Thyroid gland (tissue), 4 donors: Measurements from ENCODE around the gene SOCS3. TPM values are rescaled to one million over a fixed set of nuclear protein-coding genes. Genes with fewer than 3 reads are reported as not detected.
A peak's percentile ranks its signal among the peaks of the same experiment; 100 is the strongest.

ENCODE experiments used
- DNase-seq, 2 donors: peaks; one replicate each; pipeline ENCODE4 v3.0.0-alpha.2; 2019
- H3K27ac ChIP-seq, 3 donors: fragments of 200-600 bp; sonication (generic); 1 replicate in 2 of 3; 2 replicates in 1 of 3; pipeline ENCODE4 v1.5.1; 2016 to 2019; ENCODE audit warnings: mild to moderate bottlenecking in 1 of 3, moderate library complexity in 1 of 3
- H3K27me3 ChIP-seq: fragments of 200-600 bp; sonication (generic); one replicate; pipeline ENCODE4 v1.5.1; 2019
- H3K36me3 ChIP-seq, 2 donors: fragments of 200-600 bp; sonication (generic); one replicate each; pipeline ENCODE4 v1.5.1; 2016 to 2019
- H3K4me1 ChIP-seq, 2 donors: fragments of 200-600 bp; sonication (generic); one replicate each; pipeline ENCODE4 v1.5.1; 2017 to 2019
- H3K4me3 ChIP-seq, 3 donors: fragments of 200-600 bp; sonication (generic); replicated peaks in 1 of 3; 1 replicate in 2 of 3; 2 replicates in 1 of 3; pipeline ENCODE4 v1.5.1; 2016; ENCODE audit warnings: mild to moderate bottlenecking in 1 of 3
- H3K9me3 ChIP-seq: fragments of 200-600 bp; sonication (generic); one replicate; pipeline ENCODE4 v1.5.1; 2017
- POLR2A ChIP-seq, 2 donors: fragments of 450-650 bp; IDR thresholded peaks; one replicate each; pipeline ENCODE4 v1.6.1; 2017; ENCODE audit warnings: antibody characterized with exemption in 2 of 2, mild to moderate bottlenecking in 2 of 2, moderate library complexity in 1 of 2
- WGBS, 2 donors: methylation state at CpG; one replicate each; pipeline ENCODE4 v1.1.5; 2017; 5-methylcytosine and 5-hydroxymethylcytosine counted together
- intact Hi-C: fragments of 100-400 bp; cut with DNase I; formaldehyde crosslinking; loops from one replicate; pipeline ENCODE4 v1.15.1; 2023
- total RNA-seq, 4 donors: library from RNA; depleted of rRNA; stranded (reverse); fragments of >200 nt; gene quantifications; one replicate each; pipeline ENCODE4 v1.2.3, GENCODE V29; 2016
- TF ChIP-seq, protein P1 (sequence below), 6 experiments: fragments of 200-600 bp in 3 of 6; fragments of 450-650 bp in 3 of 6; sonication (generic) in 3 of 6; IDR thresholded peaks; one replicate each; pipeline ENCODE4 v1.5.1; 2016 to 2019; ENCODE audit warnings: antibody characterized with exemption in 6 of 6, mild to moderate bottlenecking in 2 of 6, inconsistent platforms in 1 of 6, moderate library complexity in 1 of 6

SOCS3 gene
- total RNA-seq, 4 donors from 2014 or later, result 9.2 to 110 (median 33.3) TPM

DNA sequence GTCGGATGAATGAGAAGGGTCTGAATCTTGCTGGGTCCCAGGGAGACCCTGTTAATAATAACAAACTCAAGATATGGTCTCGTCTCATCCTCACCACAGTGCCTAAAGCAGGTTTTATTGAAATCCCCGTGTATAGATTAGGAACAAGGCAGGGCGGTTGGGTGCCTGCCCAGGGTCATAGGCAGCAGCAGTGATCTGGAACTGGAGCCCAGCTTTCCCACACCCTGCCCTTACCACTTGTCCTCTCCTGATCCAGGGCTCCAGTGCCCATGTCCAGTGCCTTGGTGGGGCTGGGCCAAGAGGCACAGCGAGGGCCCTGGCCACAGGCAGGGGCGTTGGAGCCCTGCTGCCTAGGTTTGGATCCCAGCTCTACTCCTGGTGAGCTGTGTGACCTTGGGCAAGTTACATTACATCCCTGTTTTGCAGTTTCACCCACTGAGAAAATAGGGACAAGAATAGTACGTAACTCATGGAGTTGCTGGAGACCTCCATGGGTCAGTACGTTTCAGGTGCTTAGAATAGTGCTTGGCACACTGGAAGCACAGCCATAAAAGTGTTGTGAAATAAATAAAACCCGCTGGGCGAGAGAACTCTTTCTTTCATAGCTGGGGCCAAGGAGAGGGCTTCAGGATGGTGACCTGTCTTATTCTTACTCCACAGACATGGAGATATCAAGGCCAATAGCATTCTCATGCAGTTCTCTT lies 13.9 kb downstream of the SOCS3 start:
- no peaks in the 10 kb centered on the region for H3K9me3 ChIP-seq
- no peak overlapping the region for H3K4me3 ChIP-seq
- peaks cover 21 to 53% of the 10 kb centered on the region in 2 donors for H3K4me1 ChIP-seq
- 82 to 88% methylated on average over 7 to 10 of the region's 10 CpGs for WGBS, 2 donors
- H3K36me3 ChIP-seq, result no peaks in the 10 kb centered on the region
- TF ChIP-seq POLR2A (IDR thresholded peaks at IDR 0.05), result no peak
- TF ChIP-seq, protein P1, sequence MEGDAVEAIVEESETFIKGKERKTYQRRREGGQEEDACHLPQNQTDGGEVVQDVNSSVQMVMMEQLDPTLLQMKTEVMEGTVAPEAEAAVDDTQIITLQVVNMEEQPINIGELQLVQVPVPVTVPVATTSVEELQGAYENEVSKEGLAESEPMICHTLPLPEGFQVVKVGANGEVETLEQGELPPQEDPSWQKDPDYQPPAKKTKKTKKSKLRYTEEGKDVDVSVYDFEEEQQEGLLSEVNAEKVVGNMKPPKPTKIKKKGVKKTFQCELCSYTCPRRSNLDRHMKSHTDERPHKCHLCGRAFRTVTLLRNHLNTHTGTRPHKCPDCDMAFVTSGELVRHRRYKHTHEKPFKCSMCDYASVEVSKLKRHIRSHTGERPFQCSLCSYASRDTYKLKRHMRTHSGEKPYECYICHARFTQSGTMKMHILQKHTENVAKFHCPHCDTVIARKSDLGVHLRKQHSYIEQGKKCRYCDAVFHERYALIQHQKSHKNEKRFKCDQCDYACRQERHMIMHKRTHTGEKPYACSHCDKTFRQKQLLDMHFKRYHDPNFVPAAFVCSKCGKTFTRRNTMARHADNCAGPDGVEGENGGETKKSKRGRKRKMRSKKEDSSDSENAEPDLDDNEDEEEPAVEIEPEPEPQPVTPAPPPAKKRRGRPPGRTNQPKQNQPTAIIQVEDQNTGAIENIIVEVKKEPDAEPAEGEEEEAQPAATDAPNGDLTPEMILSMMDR (IDR thresholded peaks at IDR 0.05), result no peak
- DNase-seq, result no peak
- intact Hi-C loops, result no loop called here
- H3K27ac ChIP-seq, result no peak overlapping the region
- H3K27me3 ChIP-seq, result no peaks in the 10 kb centered on the region

DNA sequence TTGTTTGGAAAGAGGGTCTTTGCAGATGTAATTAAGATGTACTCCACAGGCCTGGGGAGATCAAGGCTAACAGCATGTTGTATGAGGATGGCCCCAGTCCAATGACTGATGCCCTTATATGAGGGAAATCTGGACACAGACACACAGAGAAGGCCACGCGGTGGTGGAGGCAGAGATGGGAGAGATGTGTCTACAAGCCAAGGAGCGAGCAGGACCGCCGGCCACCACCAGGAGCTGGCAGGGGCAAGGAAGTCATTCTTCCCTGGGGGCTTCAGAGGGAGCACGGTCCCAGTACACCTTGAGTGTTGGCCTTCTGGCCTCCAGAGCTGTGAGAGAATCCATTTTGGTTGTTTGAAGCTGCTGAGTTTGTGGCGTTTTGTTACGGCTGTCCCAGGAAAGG lies 14.7 kb downstream of the SOCS3 start:
- no peaks in the 10 kb centered on the region for H3K27me3 ChIP-seq
- DNase-seq, result no peak
- peaks cover 21 to 53% of the 10 kb centered on the region in 2 donors for H3K4me1 ChIP-seq
- 79 to 98% methylated on average over 8 of the region's 8 CpGs for WGBS, 2 donors
- no peaks in the 10 kb centered on the region for H3K9me3 ChIP-seq
- intact Hi-C loops, result no loop called here
- H3K4me3 ChIP-seq, result no peak overlapping the region
- no peak for TF ChIP-seq POLR2A (IDR thresholded peaks at IDR 0.05)
- TF ChIP-seq, protein P1 (IDR thresholded peaks at IDR 0.05), result no peak
- no peaks in the 10 kb centered on the region for H3K36me3 ChIP-seq
- H3K27ac ChIP-seq, result no peak overlapping the region

DNA sequence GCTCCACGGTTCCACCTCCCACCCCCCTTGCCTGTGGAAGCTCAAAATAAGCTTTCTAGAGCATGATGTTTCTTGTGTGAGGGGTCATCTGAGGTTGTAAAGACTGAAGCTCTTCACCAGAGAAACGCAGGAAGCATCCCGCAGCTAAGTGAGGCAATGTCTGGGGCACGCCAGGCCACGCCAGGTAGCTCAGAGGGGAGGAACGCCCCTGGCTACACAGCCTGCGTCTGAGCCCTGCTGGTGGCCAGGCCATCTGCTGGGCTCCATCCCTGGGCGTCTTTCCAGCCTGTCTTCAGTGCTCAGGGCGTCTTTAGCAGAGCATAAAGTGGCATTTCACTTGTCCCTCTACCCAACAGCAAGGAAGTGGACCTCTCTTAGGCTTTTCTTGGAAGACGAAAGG lies 15.2 kb downstream of the SOCS3 start:
- H3K27me3 ChIP-seq, result no peaks in the 10 kb centered on the region
- peaks cover 21 to 53% of the 10 kb centered on the region in 2 donors for H3K4me1 ChIP-seq

DNA sequence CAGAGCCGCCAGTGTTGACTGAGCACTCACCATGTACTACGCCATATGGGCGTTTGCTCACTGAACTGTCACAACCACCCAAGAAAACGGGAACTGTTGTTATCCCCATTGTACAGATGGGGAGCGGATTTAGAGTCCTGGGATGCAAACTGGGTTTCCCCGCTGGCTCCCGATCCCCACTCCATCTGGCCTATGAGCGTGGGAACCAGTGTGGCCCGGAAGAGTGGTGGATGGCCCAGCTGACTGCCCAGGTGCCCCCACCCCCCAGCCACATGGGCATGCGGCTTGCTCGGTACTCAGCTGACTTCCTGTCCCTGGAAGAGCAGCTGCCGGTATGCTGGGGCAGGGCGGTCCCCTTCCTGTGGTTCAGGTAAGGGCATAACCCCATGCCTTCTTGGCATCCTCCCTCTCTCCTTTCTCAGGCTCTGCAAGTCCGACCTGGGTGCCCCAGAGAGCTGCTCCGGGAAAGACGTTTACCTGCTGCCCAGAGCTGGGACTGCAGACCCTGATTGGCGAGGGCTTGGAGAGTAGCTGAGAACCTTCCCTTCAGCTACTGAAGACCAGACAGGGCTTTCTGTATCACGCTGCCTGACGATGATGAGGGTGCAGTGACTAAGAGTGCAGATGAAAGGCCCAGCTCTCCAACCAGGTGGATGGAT lies 16.2 kb downstream of the SOCS3 start:
- TF ChIP-seq POLR2A (IDR thresholded peaks at IDR 0.05), result no peak
- TF ChIP-seq, protein P1 (IDR thresholded peaks at IDR 0.05), result no peak
- Histone ChIP-seq H3K9me3 (no peaks in the 10 kb centered on the region), H3K27ac (peak overlapping the region in 2 of 3 donors; percentile 57 to 92), H3K4me3 (no peak overlapping the region), H3K36me3 (no peaks in the 10 kb centered on the region), H3K27me3 (no peaks in the 10 kb centered on the region), H3K4me1 (peaks cover 21 to 53% of the 10 kb centered on the region in 2 donors)
- intact Hi-C loops, result no loop called here
- peak; percentile 29 to 32 for DNase-seq
- WGBS, 2 donors, result 80 to 94% methylated on average over 12 to 16 of the region's 19 CpGs

More for the DNA sequence above, 15.2 kb downstream of the SOCS3 start:
- intact Hi-C loops, result no loop called here
- Histone ChIP-seq H3K9me3 (no peaks in the 10 kb centered on the region), H3K27ac (no peak overlapping the region), H3K36me3 (no peaks in the 10 kb centered on the region), H3K4me3 (no peak overlapping the region)
- no peak for TF ChIP-seq POLR2A (IDR thresholded peaks at IDR 0.05)
- TF ChIP-seq, protein P1 (IDR thresholded peaks at IDR 0.05), result no peak
- no peak for DNase-seq
- WGBS, 2 donors, result 86 to 88% methylated on average over 5 to 10 of the region's 10 CpGs

DNA sequence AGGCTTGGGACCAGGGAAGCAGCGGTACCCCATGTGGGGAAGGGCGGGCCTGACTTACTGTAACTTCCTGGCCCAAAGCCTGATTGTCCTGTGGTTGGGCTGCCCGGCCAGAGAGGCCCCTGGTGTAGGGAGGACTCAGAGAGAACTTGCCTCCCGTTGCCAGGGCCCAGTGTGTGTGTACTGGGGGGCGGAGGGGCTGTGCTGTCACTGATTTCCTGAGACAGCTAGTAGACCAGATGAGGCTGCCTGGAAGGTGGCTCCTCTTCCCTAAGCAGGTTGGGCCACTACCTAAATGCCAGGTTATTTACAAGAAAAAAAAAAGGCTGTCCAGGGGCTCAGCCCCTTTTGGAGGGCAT lies 16.7 kb downstream of the SOCS3 start:
- intact Hi-C loops, result no loop called here
- WGBS, 2 donors, result 43 to 54% methylated on average over 4 to 5 of the region's 5 CpGs
- peak in 1 of 2 donors; percentile 37 for DNase-seq
- H3K36me3 ChIP-seq, result no peaks in the 10 kb centered on the region
- TF ChIP-seq, protein P1 (IDR thresholded peaks at IDR 0.05), result no peak
- no peak for TF ChIP-seq POLR2A (IDR thresholded peaks at IDR 0.05)
- H3K4me1 ChIP-seq, result peaks cover 21 to 51% of the 10 kb centered on the region in 2 donors
- peak overlapping the region in 2 of 3 donors; percentile 57 to 92 for H3K27ac ChIP-seq
- H3K4me3 ChIP-seq, result no peak overlapping the region
- H3K9me3 ChIP-seq, result no peaks in the 10 kb centered on the region
- H3K27me3 ChIP-seq, result no peaks in the 10 kb centered on the region
